Body of pancreas (tissue), 4 donors: ENCODE measurements around the gene PLXDC2. TPM values are rescaled to one million over a fixed set of nuclear protein-coding genes. Genes with fewer than 3 reads are reported as not detected.
"Not testable (repeated sequence)": the region's sequence is repeated elsewhere in the genome, so short reads cannot be mapped to it uniquely, and the experiment has no call there.

Experiments used
- ATAC-seq: fragments of 150-250 bp; one replicate; pipeline ENCODE4 v1.9.1; 2016
- DNase-seq, 4 donors: peaks; one replicate each; pipeline ENCODE4 v3.0.0-alpha.2; 2019
- H3K27ac ChIP-seq, 4 donors: fragments of 200-600 bp; sonication (generic); 1 replicate in 3 of 4; 2 replicates in 1 of 4; pipeline versions ENCODE4 v1.5.1 to v1.6.1; 2016 to 2019; ENCODE audit warnings: mild to moderate bottlenecking in 1 of 4, mixed read lengths in 1 of 4, moderate library complexity in 1 of 4
- H3K27me3 ChIP-seq, 2 donors: fragments of 200-600 bp; sonication (generic); one replicate each; pipeline ENCODE4 v1.6.0; 2016; ENCODE audit warnings: mild to moderate bottlenecking in 1 of 2
- H3K36me3 ChIP-seq, 2 donors: fragments of 200-600 bp; sonication (generic); replicated peaks in 1 of 2; 2 replicates each; pipeline ENCODE4 v1.5.1; 2016; ENCODE audit warnings: low read depth in 2 of 2; ENCODE audit not compliant: insufficient read depth in 1 of 2
- H3K4me1 ChIP-seq: fragments of 200-600 bp; sonication (generic); one replicate; pipeline ENCODE4 v1.6.0; 2016
- H3K4me3 ChIP-seq, 2 donors: fragments of 200-600 bp; sonication (generic); 1 replicate in 1 of 2; 2 replicates in 1 of 2; pipeline ENCODE4 v1.5.1; 2016 to 2019
- H3K9me3 ChIP-seq, 3 donors: fragments of 200-600 bp; sonication (generic); 1 replicate in 2 of 3; 2 replicates in 1 of 3; pipeline ENCODE4 v1.5.1; 2016
- POLR2A ChIP-seq, 3 donors: fragments of 450-650 bp; IDR thresholded peaks; one replicate each; pipeline ENCODE4 v1.6.1; 2016; ENCODE audit warnings: antibody characterized with exemption in 3 of 3, mild to moderate bottlenecking in 2 of 3
- WGBS, 2 donors: methylation state at CpG; one replicate each; pipeline ENCODE4 v1.1.5; 2017; 5-methylcytosine and 5-hydroxymethylcytosine counted together
- intact Hi-C: fragments of 100-400 bp; cut with DNase I; formaldehyde crosslinking; loops from one replicate; pipeline ENCODE4 v1.15.1; 2023
- total RNA-seq, 2 donors: library from RNA; depleted of rRNA; stranded (reverse); fragments of >200 nt; gene quantifications; one replicate each; pipeline ENCODE4 v1.1.0, GENCODE V29; 2016
- TF ChIP-seq, protein P1 (sequence below), 7 experiments: fragments of 450-650 bp in 4 of 7; fragments of 200-600 bp in 3 of 7; sonication (generic) in 3 of 7; IDR thresholded peaks; one replicate each; pipeline ENCODE4 v1.5.1; 2016 to 2019; ENCODE audit warnings: antibody characterized with exemption in 7 of 7

Gene PLXDC2
- total RNA-seq = 10 to 100 TPM in 1 of 2 donors, 1 to 10 TPM in 1; 8.2 to 13.5 TPM

DNA sequence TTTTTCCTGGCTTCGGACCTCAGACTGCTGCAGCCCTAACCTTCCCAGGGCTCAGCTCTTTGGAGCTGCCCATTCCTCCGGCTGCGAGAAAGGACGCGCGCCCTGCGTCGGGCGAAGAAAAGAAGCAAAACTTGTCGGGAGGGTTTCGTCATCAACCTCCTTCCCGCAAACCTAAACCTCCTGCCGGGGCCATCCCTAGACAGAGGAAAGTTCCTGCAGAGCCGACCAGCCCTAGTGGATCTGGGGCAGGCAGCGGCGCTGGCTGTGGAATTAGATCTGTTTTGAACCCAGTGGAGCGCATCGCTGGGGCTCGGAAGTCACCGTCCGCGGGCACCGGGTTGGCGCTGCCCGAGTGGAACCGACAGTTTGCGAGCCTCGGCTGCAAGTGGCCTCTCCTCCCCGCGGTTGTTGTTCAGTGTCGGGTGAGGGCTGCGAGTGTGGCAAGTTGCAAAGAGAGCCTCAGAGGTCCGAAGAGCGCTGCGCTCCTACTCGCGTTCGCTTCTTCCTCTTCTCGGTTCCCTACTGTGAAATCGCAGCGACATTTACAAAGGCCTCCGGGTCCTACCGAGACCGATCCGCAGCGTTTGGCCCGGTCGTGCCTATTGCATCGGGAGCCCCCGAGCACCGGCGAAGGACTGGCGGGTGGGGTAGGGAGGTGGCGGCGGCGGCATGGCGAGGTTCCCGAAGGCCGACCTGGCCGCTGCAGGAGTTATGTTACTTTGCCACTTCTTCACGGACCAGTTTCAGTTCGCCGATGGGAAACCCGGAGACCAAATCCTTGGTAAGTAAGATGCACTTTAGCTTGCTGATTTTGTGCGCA, at the start of gene PLXDC2:
PLXDC2 (plus strand) TSS at position 22 of the 820 bp plus-strand sequence.
- Histone ChIP-seq H3K27me3 (peaks cover 0 to 6% of the 10 kb centered on the region in 2 donors), H3K9me3 (no peaks in the 10 kb centered on the region), H3K36me3 (no peaks in the 10 kb centered on the region), H3K4me3 (peak within 1 kb of the TSS; percentile 47 to 53), H3K4me1 (peaks cover 20% of the 10 kb centered on the region), H3K27ac (peak within 1 kb of the TSS; percentile 19 to 71 (median 58))
- ATAC-seq (peak; percentile 38), DNase-seq (peak; percentile 21 to 43 (median 31))
- TF ChIP-seq, protein P1, sequence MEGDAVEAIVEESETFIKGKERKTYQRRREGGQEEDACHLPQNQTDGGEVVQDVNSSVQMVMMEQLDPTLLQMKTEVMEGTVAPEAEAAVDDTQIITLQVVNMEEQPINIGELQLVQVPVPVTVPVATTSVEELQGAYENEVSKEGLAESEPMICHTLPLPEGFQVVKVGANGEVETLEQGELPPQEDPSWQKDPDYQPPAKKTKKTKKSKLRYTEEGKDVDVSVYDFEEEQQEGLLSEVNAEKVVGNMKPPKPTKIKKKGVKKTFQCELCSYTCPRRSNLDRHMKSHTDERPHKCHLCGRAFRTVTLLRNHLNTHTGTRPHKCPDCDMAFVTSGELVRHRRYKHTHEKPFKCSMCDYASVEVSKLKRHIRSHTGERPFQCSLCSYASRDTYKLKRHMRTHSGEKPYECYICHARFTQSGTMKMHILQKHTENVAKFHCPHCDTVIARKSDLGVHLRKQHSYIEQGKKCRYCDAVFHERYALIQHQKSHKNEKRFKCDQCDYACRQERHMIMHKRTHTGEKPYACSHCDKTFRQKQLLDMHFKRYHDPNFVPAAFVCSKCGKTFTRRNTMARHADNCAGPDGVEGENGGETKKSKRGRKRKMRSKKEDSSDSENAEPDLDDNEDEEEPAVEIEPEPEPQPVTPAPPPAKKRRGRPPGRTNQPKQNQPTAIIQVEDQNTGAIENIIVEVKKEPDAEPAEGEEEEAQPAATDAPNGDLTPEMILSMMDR (IDR thresholded peaks at IDR 0.05) = no peak
- TF ChIP-seq POLR2A (IDR thresholded peaks at IDR 0.05) = peak in 1 of 3 donors; percentile 37
- intact Hi-C loops = no loop called here
- WGBS, 2 donors = 1% methylated on average over 25 to 61 of the region's 65 CpGs

DNA sequence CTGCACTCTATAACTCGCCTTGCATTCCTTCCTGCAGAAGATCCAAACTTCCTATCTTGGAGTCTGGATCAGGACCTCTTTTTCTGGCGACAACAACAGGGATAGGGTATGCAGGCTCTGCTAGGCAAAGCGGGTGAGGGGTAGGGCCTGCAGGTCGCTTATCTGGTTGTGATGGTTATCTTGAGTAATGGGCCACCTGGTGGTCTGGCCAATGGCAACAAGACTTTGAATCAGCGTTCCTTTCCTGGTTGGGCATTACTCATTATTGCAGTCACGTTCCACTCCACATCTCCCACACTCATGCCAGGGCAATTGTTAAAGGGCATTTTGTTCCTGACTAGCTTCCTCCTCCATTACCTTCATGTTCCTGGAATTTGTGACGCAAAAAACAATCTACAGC, 48.4 kb upstream of the PLXDC2 start:
- ATAC-seq (no peak), DNase-seq (no peak)
- intact Hi-C loops = no loop called here
- H3K9me3 ChIP-seq = no peaks in the 10 kb centered on the region
- H3K27me3 ChIP-seq = no peaks in the 10 kb centered on the region
- H3K36me3 ChIP-seq = no peaks in the 10 kb centered on the region
- 34 to 35% methylated on average over 7 of the region's 7 CpGs for WGBS, 2 donors
- no peak overlapping the region for H3K4me3 ChIP-seq
- no peak overlapping the region for H3K27ac ChIP-seq
- no peaks in the 10 kb centered on the region for H3K4me1 ChIP-seq
- no peak for TF ChIP-seq POLR2A (IDR thresholded peaks at IDR 0.05)
- TF ChIP-seq, protein P1 (IDR thresholded peaks at IDR 0.05) = no peak

- H3K36me3 ChIP-seq, H3K4me3 ChIP-seq, intact Hi-C loops, H3K27ac ChIP-seq, H3K27me3 ChIP-seq, ATAC-seq, H3K4me1 ChIP-seq, H3K9me3 ChIP-seq, DNase-seq: not testable (repeated sequence)
- WGBS, 2 donors = 56 to 72% methylated on average over 3 of the region's 3 CpGs
Measured at GRCh38 chr10:19769826-19770225, 46.4 kb upstream of the PLXDC2 start.

- DNase-seq = no peak
- no peak overlapping the region for H3K27ac ChIP-seq
- no peaks in the 10 kb centered on the region for H3K36me3 ChIP-seq
- intact Hi-C loops = no loop called here
- no peak for TF ChIP-seq POLR2A (IDR thresholded peaks at IDR 0.05)
- TF ChIP-seq, protein P1 (IDR thresholded peaks at IDR 0.05) = no peak
- H3K4me1 ChIP-seq = no peaks in the 10 kb centered on the region
- H3K4me3 ChIP-seq = no peak overlapping the region
- H3K9me3 ChIP-seq = no peaks in the 10 kb centered on the region
- 44 to 64% methylated on average over 2 of the region's 2 CpGs for WGBS, 2 donors
- ATAC-seq = no peak
- H3K27me3 ChIP-seq = no peaks in the 10 kb centered on the region
Measured at GRCh38 chr10:19772972-19773371, 43.3 kb upstream of the PLXDC2 start.

DNA sequence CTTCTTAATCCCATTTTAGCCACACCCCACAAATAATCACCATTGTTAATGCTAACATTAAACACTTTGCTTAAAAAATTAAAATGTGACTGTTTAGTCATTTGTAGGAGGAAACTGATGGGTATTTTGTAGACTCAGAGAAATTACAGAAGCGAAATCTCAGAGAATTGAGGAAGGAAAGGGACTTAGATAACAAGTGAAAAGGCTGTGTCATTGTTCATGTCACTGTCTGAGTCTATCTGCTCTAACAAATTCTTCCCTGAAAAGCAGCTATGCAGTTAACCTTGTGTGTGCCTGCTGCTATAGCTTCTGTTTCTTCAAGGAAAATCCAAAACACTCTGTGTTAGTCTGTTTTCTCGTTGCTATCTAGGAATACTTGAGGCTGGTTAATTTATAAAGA, 40.9 kb upstream of the PLXDC2 start:
- H3K9me3 ChIP-seq = no peaks in the 10 kb centered on the region
- H3K36me3 ChIP-seq = no peaks in the 10 kb centered on the region
- no peak for ATAC-seq
- no peak overlapping the region for H3K4me3 ChIP-seq
- DNase-seq = no peak
- no peaks in the 10 kb centered on the region for H3K27me3 ChIP-seq
- no peak overlapping the region for H3K27ac ChIP-seq
- intact Hi-C loops = no loop called here
- TF ChIP-seq, protein P1 (IDR thresholded peaks at IDR 0.05) = no peak
- WGBS, 2 donors = 39 to 57% methylated on average over 2 of the region's 2 CpGs
- H3K4me1 ChIP-seq = no peaks in the 10 kb centered on the region
